Heart left ventricle (tissue), 13 donors: ENCODE results near the gene ZNF683.

Experiments used
- POLR2A ChIP-seq, 2 donors: fragments of 450-650 bp; IDR thresholded peaks; one replicate each; pipeline ENCODE4 v1.6.1; 2017; ENCODE audit warnings: antibody characterized with exemption in 2 of 2, mild to moderate bottlenecking in 2 of 2, moderate library complexity in 2 of 2
- TF ChIP-seq, protein P1 (sequence below), 12 donors: fragments of 200-600 bp; sonication (generic) in 4 of 12; IDR thresholded peaks; one replicate each; pipeline versions ENCODE4 v1.5.0 to v1.8.0; 2018 to 2022; ENCODE audit warnings: antibody characterized with exemption in 12 of 12, mild to moderate bottlenecking in 5 of 12
- donor health status: ischemic (EF 13 %, LVEDD 7.1; RV severe dilation, severe dysfunction).
- donor health status: DM: no; HTN: yes; CAD: no.
- donor health status: DM: no; HTN: no; CAD: no.
- donor health status: ischemic (EF 25% LVEDD 6.9; RV normal size, moderate dysfunction).
- donor health status: ischemic (EF 25% LVEDD 5.7; RV mildly dilated, moderate dysfunction).
- donor health status: ischemic (EF 35%, LVEDD 5.7; RV mildly dilated, moderate dysfunction).
- donor health status: nonischemic (EF 11% LVEDD 7.7; RV severe dilation, severe dysfunction).
- donor health status: DM: yes; HTN: yes; CAD: no.
- donor health status: PGD.
- donor health status: ischemic (EF 29% LVEDD 5.4; RV normal size, mild dysfunction).
- donor health status: nonischemic (EF 23%, LVEDD 6.1; RV moderate dilation, normal function).

DNA sequence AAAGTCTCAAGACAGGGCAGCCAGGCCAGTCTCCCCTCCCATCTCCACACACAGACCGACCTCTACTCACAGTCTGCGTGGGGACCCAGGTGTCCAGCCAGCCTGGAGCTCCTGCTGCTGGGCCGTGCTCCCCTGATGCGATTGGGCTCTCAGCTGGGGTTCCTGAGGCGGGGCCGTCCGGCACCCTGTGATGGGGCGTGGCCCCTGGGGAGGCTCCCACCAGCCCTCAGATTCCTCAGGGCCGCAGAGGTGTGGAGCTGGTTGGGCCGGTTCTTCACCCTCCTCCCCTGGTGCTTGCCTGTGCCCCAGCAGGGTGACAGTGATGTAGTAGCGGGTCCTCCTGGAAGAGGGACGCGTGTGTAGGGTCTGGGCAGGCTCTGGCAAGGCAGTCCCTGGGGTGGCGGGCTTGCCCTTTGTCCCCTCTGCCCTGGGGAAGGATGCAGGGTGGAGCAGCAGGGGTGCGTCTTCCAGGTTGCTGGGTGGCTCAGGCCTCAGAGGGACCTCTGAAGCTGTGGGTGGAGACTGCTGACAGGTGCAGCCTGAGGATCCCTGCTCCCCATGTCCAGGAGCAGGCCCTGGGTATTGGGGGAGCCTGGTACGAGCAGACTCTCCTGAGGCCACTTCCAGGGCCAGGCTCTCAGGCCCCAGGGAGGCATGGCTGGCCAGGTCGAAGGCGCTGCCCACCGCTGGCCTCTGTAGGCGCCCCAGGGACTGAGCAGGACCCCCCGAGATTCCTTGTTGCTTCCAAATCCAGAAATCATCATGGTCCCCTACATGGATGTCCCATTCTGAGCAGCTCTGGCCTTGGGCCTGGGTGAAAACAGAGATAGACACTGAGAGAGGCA, 18.4 kb downstream of the ZNF683 start, which contains the start of gene CRYBG2:
- TF ChIP-seq, protein P1, sequence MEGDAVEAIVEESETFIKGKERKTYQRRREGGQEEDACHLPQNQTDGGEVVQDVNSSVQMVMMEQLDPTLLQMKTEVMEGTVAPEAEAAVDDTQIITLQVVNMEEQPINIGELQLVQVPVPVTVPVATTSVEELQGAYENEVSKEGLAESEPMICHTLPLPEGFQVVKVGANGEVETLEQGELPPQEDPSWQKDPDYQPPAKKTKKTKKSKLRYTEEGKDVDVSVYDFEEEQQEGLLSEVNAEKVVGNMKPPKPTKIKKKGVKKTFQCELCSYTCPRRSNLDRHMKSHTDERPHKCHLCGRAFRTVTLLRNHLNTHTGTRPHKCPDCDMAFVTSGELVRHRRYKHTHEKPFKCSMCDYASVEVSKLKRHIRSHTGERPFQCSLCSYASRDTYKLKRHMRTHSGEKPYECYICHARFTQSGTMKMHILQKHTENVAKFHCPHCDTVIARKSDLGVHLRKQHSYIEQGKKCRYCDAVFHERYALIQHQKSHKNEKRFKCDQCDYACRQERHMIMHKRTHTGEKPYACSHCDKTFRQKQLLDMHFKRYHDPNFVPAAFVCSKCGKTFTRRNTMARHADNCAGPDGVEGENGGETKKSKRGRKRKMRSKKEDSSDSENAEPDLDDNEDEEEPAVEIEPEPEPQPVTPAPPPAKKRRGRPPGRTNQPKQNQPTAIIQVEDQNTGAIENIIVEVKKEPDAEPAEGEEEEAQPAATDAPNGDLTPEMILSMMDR (IDR thresholded peaks at IDR 0.05) = no peak
- no peak for TF ChIP-seq POLR2A (IDR thresholded peaks at IDR 0.05)
